GM18498 (cell line): ENCODE results near the gene TMEM63B.
"Not testable (repeated sequence)": the region's sequence is repeated elsewhere in the genome, so short reads cannot be mapped to it uniquely, and the experiment has no call there.

Experiments
- ATAC-seq: cut with Tn5 transposase; IDR thresholded peaks from one replicate; pipeline ENCODE4 v1.9.1; 2021; ENCODE audit warnings: mild to moderate bottlenecking, moderate library complexity; ENCODE audit not compliant: unreplicated experiment

TMEM63B gene

DNA sequence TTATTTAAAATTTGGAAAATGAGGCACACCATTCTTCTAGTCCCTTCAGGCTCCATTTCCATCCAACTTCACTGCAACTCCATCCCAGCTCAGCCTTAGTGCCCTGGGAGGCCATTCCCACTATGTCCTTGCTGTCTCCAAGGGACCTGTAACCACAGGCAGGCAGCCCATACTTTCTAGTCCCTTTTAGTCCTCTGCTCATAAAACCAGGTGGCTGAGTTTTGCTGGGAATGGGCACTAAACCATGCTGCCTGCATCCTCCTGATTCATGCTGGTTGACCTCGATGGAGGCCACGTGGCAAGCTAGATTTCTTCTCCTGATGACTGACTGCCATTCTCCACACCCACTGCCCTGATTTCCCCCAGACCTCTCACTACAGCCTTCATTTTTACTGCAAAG is 61.9 kb downstream of the TMEM63B start:
- no peak for ATAC-seq

DNA sequence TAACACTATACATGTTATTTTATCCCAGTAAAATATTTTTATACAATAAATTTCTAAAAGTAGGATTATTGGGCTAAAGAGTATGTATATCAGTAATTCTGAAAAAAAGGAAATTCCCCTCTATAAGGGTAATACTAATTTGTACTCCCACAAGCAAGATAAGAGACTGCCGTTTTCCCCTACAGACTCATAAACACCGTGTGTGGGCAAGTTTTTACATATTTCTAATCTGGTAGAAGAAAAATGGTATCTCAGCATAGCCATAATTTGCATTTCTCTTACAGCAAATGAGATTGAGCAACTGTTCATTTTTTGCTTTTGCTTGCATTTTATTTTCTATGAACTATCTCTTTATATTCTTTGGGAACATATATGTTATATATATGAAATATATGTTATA is 63.4 kb downstream of the TMEM63B start:
- ATAC-seq, result no peak

GRCh38 chr6:44192428-44193041 is 65.2 kb downstream of the TMEM63B start:
- ATAC-seq, result no peak

- no peak for ATAC-seq
Measured at GRCh38 chr6:44193307-44193910, 66.1 kb downstream of the TMEM63B start.

DNA sequence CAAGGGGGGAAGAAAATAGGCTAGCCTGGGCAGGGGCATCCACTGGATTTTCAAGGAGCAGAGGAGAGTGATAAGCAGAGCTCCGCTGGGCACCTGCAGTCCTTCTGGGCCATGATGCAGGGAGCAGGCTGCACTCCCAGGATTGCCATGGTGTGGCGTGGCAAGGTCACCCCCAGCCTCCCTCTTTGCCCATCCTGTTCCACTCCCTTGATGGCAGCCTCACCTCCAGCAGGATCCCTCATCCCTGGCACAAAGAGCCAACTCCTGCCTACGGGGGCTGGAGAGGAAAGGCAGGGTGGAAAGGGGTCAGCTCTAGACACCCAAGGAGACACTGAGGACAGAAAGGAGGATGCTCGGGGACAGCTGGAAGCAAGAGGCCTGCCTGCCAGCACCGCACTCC is 67.0 kb downstream of the TMEM63B start:
- ATAC-seq, result no peak

DNA sequence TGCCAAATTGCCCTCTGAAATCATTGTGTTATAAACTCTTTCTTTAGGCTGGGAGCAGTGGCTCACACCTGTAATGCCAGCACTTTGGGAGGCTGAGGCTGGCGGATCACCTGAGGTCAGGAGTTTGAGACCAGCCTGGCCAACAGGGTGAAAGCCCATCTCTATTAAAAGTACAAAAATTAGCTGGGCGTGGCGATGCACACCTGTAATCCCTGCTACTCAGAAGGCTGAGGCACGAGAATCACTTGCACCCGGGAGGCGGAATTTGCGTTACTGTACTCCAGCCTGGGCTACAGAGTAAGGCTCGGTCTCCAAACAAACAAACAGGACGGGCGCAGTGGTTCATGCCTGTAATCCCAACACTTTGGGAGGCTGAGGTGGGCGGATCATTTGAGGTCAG is 69.0 kb downstream of the TMEM63B start:
- ATAC-seq, result not testable (repeated sequence)

GRCh38 chr6:44198684-44199083 is 71.3 kb downstream of the TMEM63B start:
- ATAC-seq, result no peak

GRCh38 chr6:44199883-44200282 is 72.5 kb downstream of the TMEM63B start:
- no peak for ATAC-seq

GRCh38 chr6:44201200-44201599 is 73.8 kb downstream of the TMEM63B start:
- no peak for ATAC-seq

DNA sequence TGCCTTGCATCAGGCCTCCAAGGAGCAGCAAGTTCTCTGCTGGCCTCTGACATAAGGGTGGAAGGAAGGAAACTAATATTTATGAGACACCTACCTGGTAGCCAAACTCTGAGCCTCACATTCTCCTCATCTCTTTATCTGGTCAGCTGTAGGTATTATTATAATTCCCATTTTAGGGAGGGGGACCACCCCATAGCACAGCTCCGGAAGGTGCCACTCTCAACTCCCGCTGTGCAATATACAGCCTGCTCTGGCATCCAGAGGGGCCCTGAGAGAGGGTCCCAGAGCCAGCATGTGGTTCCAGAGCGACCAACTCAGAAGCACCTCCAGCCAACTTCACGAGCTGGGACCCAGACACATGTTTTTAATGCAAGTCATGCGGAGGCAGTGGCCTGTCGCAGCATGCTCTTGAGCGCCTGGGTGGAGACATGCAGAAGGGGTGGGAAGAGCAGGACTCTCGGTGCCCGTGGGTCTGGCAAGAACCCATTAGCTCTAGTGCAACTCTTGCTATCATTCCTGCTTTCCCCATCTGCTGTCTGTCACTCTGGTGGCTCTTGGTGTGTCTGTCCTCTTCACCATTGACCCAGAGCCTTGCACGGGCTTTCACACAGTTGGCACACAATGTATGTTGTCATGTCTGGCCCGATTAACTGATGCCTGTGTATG is 74.4 kb downstream of the TMEM63B start:
- no peak for ATAC-seq

GRCh38 chr6:44202332-44202971 is 75.1 kb downstream of the TMEM63B start:
- ATAC-seq, result no peak

DNA sequence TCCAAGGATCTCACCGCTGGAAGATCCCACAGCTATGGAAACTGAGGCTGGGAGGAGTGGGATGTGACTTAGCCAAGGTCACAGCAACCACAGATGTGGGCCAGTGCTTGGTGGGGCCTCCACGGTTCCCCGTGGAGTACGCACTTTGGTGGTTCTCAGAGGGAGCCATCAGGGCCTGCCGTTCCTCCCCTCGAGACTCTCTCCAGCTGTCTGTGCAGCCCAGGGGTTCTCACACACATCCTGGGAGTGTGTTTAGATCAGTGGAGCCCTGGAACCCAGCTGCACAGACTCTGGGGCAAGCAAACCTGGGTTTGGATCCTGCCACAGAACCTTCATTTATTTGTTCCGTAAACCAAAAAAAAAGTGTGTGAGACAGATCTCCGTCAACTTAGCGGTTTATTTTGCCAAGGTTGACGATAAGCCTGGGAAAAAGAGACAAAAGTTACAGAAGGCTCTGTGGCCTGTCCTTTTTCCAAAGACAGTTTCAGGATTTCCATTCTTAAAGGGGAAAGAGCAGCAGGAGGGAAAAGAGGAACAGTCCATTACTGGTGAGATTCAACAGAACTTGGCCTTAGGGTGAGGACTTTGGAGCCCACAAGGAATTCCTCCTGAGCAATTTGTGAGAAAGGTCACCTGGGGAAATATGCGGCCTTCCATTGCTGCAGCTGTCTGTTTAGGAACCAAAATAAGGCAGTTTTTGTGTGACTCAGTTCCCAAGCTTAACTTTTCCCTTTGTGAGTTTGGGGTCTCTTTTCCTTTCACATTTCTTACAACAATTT is 75.8 kb downstream of the TMEM63B start:
- no peak for ATAC-seq

- no peak for ATAC-seq
Measured at GRCh38 chr6:44203955-44204354, 76.6 kb downstream of the TMEM63B start.
